HG03025 (cell line): ENCODE results near the gene DCTN3.

Experiments used
- ATAC-seq: cut with Tn5 transposase; IDR thresholded peaks from one replicate; pipeline ENCODE4 v1.9.1; 2021; ENCODE audit warnings: mild to moderate bottlenecking, moderate library complexity; ENCODE audit not compliant: unreplicated experiment, low FRiP score

Gene DCTN3

DNA sequence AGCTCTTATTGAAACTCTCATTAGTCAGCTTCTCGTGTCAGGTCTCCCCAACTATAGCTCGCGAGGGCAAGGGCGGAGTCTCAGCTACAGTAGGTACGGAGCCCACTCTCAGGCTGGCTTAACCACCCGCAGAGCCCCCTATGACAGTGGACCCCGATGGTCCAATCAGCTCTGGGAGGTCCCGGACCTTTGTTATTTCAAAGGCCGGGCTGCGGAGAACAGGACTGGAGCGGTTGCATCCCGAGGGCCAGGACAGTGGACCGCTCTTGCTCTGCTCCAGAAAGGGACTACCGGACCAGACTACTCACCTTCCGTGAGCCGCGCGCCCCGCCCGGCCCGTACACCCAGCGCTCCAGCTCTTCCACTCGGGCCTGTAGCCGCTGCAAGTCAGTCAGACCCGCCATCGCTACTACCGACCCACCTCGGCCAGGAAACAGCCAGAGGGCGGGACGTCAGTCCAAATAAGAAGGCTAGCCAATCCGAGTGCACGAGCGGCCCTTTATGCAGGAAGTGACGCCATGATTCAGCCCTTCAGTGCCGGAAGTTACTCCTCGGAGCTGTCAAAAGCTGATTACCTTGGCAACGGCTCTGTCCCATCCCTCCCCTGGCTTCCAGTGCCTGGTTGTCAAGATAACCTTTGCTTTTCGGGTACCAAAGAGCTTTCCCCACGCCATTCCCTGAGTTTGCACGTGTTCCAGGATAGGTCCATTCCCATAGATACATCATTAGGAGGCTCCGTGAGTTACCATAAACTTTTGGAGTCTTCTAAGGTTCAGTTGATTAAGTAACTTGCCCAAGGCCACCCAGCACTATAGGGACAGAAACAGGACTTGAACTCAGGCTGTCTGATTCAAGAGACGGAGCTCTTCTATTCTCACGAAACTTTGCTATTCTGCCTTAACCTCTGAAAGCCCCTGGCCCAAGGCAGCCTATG lies at the start of gene DCTN3:
Gene DCTN3 (minus strand): TSS at position 435 of the 934 bp plus-strand sequence. CDS start 31 bp downstream, at position 404.
- ATAC-seq: peak; percentile 99

GRCh38 chr9:34665381-34666250 lies 45.3 kb upstream of the DCTN3 start:
- ATAC-seq: peak; percentile 38

- ATAC-seq: no peak
These were observed 44.7 kb upstream of the DCTN3 start for GRCh38 chr9:34665067-34665380.

DNA sequence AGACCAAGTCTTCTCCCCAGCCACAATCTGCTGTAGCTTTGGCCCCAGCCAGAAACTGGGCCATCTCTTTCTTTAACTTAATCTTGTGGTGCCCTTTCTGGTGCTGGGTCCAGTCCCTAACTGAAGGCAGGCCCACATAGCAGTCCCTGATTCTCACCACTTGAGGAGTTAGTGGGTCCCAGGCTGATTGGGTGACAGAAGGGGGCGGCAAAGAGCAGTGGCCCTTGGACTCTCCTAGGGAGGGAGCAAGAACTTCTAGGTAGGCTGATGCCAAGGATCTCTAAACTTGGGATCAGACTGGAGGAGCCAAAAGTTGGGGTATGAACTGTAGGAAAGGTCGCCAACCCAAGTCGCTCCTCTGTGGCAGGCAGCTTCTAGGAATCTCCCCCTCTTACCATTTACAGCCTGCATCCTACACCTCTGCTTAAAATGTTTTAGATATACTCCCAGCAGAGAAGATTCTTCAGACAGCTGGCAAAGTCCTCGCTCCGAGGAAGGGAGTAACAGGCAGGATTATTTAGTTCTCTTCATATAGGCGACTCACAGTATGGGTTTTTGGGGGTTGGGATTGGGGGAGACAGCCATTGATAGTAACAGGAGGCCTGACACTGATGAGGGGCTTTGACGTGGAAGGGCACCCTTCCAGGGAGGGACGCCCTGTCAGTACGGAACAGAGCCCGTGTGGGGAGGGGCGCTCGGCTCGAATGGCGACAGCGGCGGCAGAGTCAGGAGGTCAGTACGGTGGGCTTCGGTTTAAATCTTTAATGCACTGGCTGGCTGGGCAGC lies 44.2 kb upstream of the DCTN3 start:
- ATAC-seq: peak; percentile 47

DNA sequence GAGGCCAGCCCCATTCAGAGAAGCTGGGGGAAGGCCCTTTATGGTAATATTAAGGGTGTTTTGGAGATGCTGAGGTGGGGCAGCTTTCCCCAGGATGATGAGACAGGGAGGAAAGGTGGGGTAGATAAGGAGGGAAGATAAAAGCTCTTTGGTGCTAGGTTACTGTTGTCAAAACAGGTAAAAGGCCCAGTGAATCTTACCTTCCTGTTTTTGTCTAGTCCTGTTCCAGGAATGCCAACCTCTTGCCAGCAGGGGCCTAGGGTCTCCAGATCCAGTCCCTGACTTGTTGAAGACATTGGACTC lies 43.0 kb upstream of the DCTN3 start:
- ATAC-seq: no peak

DNA sequence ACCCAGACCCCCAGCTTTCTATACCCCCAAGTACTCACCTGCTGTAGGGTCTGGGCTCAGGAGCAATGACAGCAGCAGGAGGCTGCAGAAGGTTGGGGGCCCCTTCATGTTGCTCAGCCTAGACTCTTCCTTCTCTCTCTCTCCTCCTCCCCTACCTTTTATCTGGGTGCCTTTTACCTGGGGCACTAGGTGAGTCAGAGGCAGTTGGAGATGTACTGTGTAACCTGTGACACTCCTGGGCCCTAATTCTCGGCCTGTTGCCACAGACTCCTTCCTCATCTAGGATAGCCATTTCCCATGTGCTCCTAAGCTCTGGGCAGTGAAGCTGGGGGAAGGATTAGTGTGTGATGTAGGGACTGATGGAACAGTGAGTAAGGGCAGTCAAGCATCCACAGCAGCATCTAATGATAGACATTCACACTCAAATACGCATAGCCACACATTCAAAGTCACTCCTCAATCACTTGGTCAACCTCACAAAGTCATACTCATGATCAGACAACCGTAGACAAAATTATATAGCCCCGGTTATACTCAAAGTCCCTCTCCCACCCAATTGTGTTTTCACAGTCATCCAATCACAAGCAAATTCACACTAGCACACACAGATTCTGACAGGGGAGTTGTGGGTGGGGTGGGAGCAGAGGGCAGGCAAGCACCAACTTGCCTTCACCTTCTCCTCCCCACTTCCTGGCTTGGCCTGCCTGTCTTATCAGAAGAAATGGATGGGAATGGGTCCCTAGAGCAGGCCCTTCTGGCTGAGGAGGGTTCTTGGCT lies 42.4 kb upstream of the DCTN3 start, which contains the start of gene CCL27:
Gene CCL27 (minus strand): TSS at position 132 of the 777 bp plus-strand sequence. CDS start 24 bp downstream, at position 108.
- ATAC-seq: no peak

GRCh38 chr9:34659592-34660253 lies 39.4 kb upstream of the DCTN3 start:
- no peak for ATAC-seq

DNA sequence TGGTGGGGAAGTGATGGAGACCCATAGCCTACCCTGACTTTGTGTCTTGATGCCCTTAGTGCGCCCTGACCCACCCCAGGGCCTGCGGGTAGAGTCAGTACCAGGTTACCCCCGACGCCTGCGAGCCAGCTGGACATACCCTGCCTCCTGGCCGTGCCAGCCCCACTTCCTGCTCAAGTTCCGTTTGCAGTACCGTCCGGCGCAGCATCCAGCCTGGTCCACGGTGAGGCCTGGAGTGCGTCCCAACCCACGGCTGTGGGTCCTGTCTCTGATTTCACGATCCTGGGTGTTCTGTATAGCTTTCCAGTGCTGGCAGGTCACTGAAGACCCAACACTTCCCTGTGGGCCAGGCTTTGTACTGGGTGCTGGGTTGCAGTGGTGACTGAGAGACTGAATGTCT lies 38.2 kb upstream of the DCTN3 start:
- ATAC-seq: no peak

GRCh38 chr9:34656992-34657391 lies 36.7 kb upstream of the DCTN3 start:
- no peak for ATAC-seq

DNA sequence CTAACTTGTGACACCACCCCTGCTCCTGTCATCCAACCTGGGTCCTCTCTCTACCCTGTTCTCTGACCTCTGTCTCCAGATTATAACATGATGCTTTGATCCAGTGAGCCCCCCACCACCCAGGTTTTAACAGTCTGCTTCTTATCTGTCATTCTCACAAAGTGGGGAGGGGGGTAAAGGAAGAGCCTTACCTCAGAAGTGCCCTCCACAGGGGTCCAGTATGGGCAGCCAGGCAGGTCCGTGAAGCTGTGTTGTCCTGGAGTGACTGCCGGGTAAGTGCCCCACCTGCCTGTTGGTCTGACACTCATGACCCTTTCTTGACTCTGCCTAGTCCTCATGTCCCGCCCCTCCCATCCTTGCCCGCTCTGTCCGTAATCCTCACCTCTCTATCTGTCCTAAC lies 35.1 kb upstream of the DCTN3 start:
- no peak for ATAC-seq

DNA sequence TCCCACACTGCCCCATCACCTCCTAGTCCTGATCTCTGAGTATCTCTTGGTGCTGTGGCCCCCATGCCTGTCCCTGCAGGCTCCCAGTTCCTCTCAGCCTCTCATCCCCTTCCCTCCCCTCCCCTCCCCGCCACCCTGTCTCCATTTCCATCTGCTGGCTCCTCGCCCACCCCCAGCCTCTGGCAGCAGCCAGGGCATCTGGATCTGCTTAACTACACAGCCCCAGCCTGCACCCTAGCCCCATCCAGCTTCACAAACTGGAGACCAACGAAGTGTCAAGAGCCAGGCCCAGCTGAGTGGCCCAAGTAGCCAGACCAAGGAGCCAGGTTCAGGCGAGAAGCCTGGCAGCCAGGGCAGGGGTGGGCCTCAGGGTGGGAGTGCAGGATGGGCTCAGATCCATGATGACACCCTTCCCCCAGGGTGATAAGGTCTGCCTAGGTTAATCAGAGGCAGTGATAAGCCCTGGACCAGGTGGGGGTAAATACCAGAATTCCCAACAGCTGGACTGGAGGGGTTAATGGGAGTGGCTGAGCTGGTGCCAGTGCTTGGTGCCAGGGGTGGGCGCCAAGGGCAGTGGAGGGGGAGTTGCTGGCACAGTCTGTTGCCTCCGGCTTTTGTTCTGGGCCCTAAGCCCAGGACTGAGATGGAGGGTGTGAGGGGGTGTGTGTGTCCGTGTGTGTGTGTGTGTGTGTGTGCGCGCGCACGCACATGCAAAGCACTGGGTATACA lies 34.2 kb upstream of the DCTN3 start:
- ATAC-seq: no peak

- no peak for ATAC-seq
These were observed 33.1 kb upstream of the DCTN3 start for GRCh38 chr9:34653151-34654072.

DNA sequence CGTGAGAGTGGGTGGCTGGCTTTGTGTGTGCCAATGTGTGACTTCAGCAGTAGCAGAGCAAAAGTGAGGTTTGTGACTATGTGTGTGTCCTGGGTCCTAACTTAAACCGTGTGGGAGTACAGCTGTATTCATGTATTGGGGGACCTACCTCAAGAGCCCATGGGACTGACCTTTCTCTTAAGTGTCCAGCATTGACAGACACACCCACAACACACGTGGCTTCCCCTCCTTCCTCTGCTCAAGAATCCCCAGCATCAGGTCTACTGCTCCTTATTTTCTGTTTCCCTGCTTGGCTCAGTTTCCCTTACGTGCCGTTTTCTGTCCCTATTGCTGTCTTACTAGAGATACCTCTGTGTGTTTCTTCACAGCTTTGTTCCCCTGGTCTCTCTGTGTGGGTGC lies 32.3 kb upstream of the DCTN3 start:
- no peak for ATAC-seq

DNA sequence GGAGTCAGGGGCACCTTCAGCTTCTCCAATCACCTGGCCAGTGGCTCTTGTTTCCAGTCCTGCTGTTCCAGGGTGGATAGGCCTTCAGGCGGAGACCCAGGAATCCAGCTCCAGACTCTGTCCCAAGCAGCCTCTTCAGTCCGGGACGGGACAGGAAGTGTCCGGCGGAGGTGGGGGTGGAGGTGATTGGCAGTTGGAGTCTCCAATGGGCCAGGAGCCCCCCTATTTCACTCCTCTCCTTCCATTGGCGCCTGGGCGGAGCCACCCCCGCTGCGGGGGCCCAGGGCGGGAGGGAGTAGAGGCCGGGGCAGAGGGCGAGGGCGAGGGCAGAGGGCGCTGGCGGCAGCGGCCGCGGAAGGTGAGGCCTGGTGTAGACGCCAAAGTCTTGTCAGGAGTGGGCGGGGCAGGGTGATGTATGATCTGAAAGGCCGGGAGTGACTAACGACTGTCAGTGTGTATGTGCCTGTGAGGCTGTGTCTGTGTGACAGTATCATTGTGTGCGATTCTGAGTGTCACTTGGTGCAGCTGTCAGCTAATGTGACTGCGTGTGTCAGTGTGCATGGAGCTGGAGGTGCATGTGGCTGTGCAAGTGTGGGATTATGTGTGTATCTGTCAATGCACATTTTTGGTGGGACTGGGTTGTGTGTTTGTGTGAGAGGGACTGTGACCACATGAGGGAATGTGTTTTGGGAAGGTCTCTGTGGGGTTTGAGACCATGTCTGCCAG lies 31.7 kb upstream of the DCTN3 start, which contains the start of gene IL11RA:
Gene IL11RA (plus strand): TSS at position 310 of the 726 bp plus-strand sequence. CDS start 3,033 bp downstream, outside the sequence.
- no peak for ATAC-seq

DNA sequence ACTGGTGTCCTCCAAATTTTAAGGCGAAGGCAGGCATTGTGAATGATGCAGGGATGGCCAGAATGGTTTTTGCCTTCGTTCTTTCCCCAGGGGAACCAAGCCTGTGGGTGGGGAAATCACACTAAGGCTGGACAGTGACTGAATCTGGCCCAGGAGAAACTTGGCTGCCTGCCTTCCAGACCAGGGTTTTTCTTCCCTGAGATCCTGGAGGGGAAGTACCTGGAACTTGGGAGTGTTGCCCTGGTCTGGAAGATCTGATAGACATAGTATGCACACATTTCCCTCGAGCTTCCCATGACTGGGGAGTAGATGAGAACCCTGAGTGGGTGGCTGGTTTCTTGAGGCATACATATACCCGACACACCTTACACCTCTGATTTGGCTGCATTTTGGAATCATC lies 31.0 kb upstream of the DCTN3 start:
- ATAC-seq: no peak

DNA sequence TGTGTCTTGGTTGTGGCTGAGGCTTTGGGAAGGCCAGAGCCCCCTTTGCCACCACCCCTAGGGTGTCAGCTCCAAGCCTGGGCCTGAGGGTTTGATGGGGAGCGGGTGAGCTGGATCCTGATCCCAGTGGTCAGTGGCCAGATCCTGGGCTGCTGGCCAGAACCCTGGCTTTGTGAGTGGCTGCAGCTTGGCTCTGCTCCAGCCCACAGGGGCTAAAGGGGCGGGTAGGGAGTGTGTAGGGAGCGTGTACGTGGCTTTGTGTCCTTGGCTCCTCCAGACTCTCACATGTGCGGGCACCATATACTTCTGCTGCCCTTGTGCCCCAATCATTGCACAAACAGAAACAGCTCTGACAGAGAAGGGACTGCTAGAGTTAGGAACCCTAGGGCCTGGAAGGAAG lies 30.5 kb upstream of the DCTN3 start:
- ATAC-seq: no peak

- ATAC-seq: no peak
These were observed 28.4 kb upstream of the DCTN3 start for GRCh38 chr9:34648673-34649072.
